Lower leg skin (tissue), 4 donors: ENCODE results near the gene OVCA2. TPM values are rescaled to one million over a fixed set of nuclear protein-coding genes. Genes with fewer than 3 reads are reported as not detected.

Source experiments
- DNase-seq, 2 donors: peaks; one replicate each; pipeline ENCODE4 v3.0.0-alpha.2; 2019; ENCODE audit warnings: low spot score in 2 of 2
- H3K4me3 ChIP-seq: fragments of 200-600 bp; sonication (generic); 2 replicates; pipeline ENCODE4 v1.5.1; 2017; ENCODE audit warnings: mild to moderate bottlenecking, low read depth; ENCODE audit not compliant: poor library complexity, severe bottlenecking
- CTCF ChIP-seq, 3 donors: fragments of 450-650 bp; IDR thresholded peaks; one replicate each; pipeline ENCODE4 v1.5.1; 2016; ENCODE audit warnings: antibody characterized with exemption in 3 of 3, mild to moderate bottlenecking in 3 of 3, moderate library complexity in 2 of 3
- POLR2A ChIP-seq, 2 donors: fragments of 450-650 bp; IDR thresholded peaks; one replicate each; pipeline ENCODE4 v1.6.1; 2016 to 2017; ENCODE audit warnings: antibody characterized with exemption in 2 of 2, mild to moderate bottlenecking in 1 of 2, moderate library complexity in 1 of 2
- WGBS, 2 donors: methylation state at CpG; one replicate each; pipeline ENCODE4 v1.1.5; 2018; 5-methylcytosine and 5-hydroxymethylcytosine counted together
- intact Hi-C: fragments of 100-400 bp; cut with DNase I; formaldehyde crosslinking; loops from one replicate; pipeline ENCODE4 v1.15.0; 2023; ENCODE audit warnings: low total_unique reads
- total RNA-seq, 4 donors: library from RNA; depleted of rRNA; stranded (reverse); fragments of >200 nt; gene quantifications; one replicate each; pipeline ENCODE4 v1.1.0, GENCODE V29; 2016

The OVCA2 gene
- total RNA-seq, 4 donors from 2014 or later, result 34.2 to 51.5 (median 40.3) TPM

- TF ChIP-seq POLR2A (IDR thresholded peaks at IDR 0.05) (no peak), CTCF (IDR thresholded peaks at IDR 0.05) (no peak)
- intact Hi-C loops, result no loop called here
- H3K4me3 ChIP-seq, result no peak overlapping the region
- DNase-seq, result no peak
- WGBS, 2 donors, result 89 to 96% methylated on average over 10 of the region's 10 CpGs
Measured at GRCh38 chr17:2037155-2037554, 4.7 kb upstream of the OVCA2 start.

- H3K4me3 ChIP-seq, result no peak overlapping the region
- 77 to 86% methylated on average over 4 to 7 of the region's 7 CpGs for WGBS, 2 donors
- DNase-seq, result peak in 1 of 2 donors; percentile 80
- intact Hi-C loops, result no loop called here
- TF ChIP-seq POLR2A (IDR thresholded peaks at IDR 0.05) (no peak), CTCF (IDR thresholded peaks at IDR 0.05) (no peak)
Measured at GRCh38 chr17:2040219-2040827, 1.5 kb upstream of the OVCA2 start.

- peak in 1 of 2 donors; percentile 84 for DNase-seq
- intact Hi-C loops, result no loop called here
- TF ChIP-seq POLR2A (IDR thresholded peaks at IDR 0.05) (no peak), CTCF (IDR thresholded peaks at IDR 0.05) (no peak)
- WGBS, 2 donors, result 45 to 48% methylated on average over 16 of the region's 16 CpGs
- peak overlapping the region; percentile 52 for H3K4me3 ChIP-seq
Measured at GRCh38 chr17:2040942-2041560, 771 bp upstream of the OVCA2 start.

- intact Hi-C loops, result no loop called here
Measured at GRCh38 chr17:2042390-2042847, 597 bp downstream of the OVCA2 start.

GRCh38 chr17:2042933-2043332, 1.1 kb downstream of the OVCA2 start:
- no peak overlapping the region for H3K4me3 ChIP-seq
- TF ChIP-seq CTCF (IDR thresholded peaks at IDR 0.05) (no peak), POLR2A (IDR thresholded peaks at IDR 0.05) (no peak)
- 81 to 83% methylated on average over 5 of the region's 5 CpGs for WGBS, 2 donors
- intact Hi-C loops, result no loop called here
- no peak for DNase-seq

More at GRCh38 chr17:2042390-2042847, 597 bp downstream of the OVCA2 start:
- DNase-seq, result no peak
- TF ChIP-seq CTCF (IDR thresholded peaks at IDR 0.05) (no peak), POLR2A (IDR thresholded peaks at IDR 0.05) (no peak)
- 17 to 20% methylated on average over 17 of the region's 17 CpGs for WGBS, 2 donors
- H3K4me3 ChIP-seq, result peak overlapping the region; percentile 52
